H1 (cell line): ENCODE data around the gene CHD9. TPM values are rescaled to one million over a fixed set of nuclear protein-coding genes. Genes with fewer than 3 reads are reported as not detected.
A peak's percentile ranks its signal among the peaks of the same experiment; 100 is the strongest.

Experiments
- CTCF ChIA-PET: fragments of 300-600 bp; sonication (Branson Sonifier 250); formaldehyde crosslinking; loops from one replicate; lab custom pipeline; 2021; ENCODE audit not compliant: partially characterized antibody; lab: Charles Lee
- POLR2A ChIA-PET: fragments of 300-600 bp; sonication (Branson Sonifier 250); formaldehyde crosslinking; loops from one replicate; lab custom pipeline; 2021; ENCODE audit warnings: inconsistent platforms; ENCODE audit not compliant: partially characterized antibody; lab: Charles Lee
- DNase-seq, 2 experiments: peaks; one replicate each; pipeline versions ENCODE4 v3.0.0 to v3.0.0-alpha.2; 2010 to 2022; ENCODE audit warnings: low spot score in 2 of 2, low read depth in 1 of 2, mixed read lengths in 1 of 2
- FAIRE-seq: peaks from 2 replicates; lab custom pipeline; 2011; peaks lifted over from hg19 to GRCh38; lab: Jason Lieb, UNC
- H2AFZ ChIP-seq: 2 replicates; pipeline ENCODE4 v1.8.1; 2012; ENCODE audit warnings: low read length, inconsistent platforms
- H2AK5ac ChIP-seq: 2 replicates; pipeline ENCODE4 v1.6.1; 2013; ENCODE audit warnings: low read depth, low read length
- H2BK120ac ChIP-seq: replicated peaks from 2 replicates; pipeline ENCODE3; 2013; ENCODE audit warnings: low read depth, low read length, inconsistent platforms
- H2BK12ac ChIP-seq: 2 replicates; pipeline ENCODE4 v1.6.1; 2013; ENCODE audit warnings: low read depth, low read length
- H2BK15ac ChIP-seq: 2 replicates; pipeline ENCODE4 v1.6.1; 2013; ENCODE audit warnings: low read length
- H2BK20ac ChIP-seq: 2 replicates; pipeline ENCODE4 v1.6.1; 2013; ENCODE audit warnings: low read length
- H2BK5ac ChIP-seq: 2 replicates; pipeline ENCODE4 v1.6.1; 2013; ENCODE audit warnings: low read depth, low read length
- H3K14ac ChIP-seq: 2 replicates; pipeline ENCODE4 v1.6.1; 2013; ENCODE audit warnings: inconsistent platforms; ENCODE audit not compliant: insufficient read length
- H3K18ac ChIP-seq: 2 replicates; pipeline ENCODE4 v1.6.1; 2013; ENCODE audit warnings: low read length; ENCODE audit errors: extremely low read depth
- H3K23ac ChIP-seq: 2 replicates; pipeline ENCODE4 v1.6.1; 2013; ENCODE audit warnings: inconsistent platforms; ENCODE audit not compliant: insufficient read length
- H3K23me2 ChIP-seq: 2 replicates; pipeline ENCODE4 v1.6.1; 2013; ENCODE audit warnings: low read depth, low read length
- H3K27ac ChIP-seq: 2 replicates; pipeline ENCODE4 v1.6.1; 2011; ENCODE audit warnings: low read depth, low read length, inconsistent platforms
- H3K27me3 ChIP-seq, 4 experiments: replicated peaks in 1 of 4; 1 replicate in 1 of 4; 2 replicates in 3 of 4; pipeline versions ENCODE4 v1.6.1 to v1.8.1; 2011 to 2013; ENCODE audit warnings: low read length in 3 of 4, mild to moderate bottlenecking in 3 of 4, inconsistent platforms in 2 of 4, mixed read lengths in 2 of 4, moderate library complexity in 1 of 4; ENCODE audit not compliant: control insufficient read depth in 3 of 4, insufficient read depth in 3 of 4; ENCODE audit errors: extremely low read depth in 1 of 4
- H3K36me3 ChIP-seq, 4 experiments: 2 replicates each; pipeline versions ENCODE4 v1.6.1 to v1.8.1; 2011 to 2013; ENCODE audit warnings: mild to moderate bottlenecking in 4 of 4, low read length in 3 of 4, moderate library complexity in 2 of 4, control low read depth in 1 of 4, inconsistent platforms in 1 of 4; ENCODE audit not compliant: insufficient read depth in 4 of 4, control insufficient read depth in 2 of 4
- H3K4ac ChIP-seq: replicated peaks from 2 replicates; pipeline ENCODE3; 2013; ENCODE audit warnings: low read length, low read depth, mixed read lengths, inconsistent platforms; ENCODE audit not compliant: insufficient read length
- H3K4me1 ChIP-seq, 4 experiments: replicated peaks in 1 of 4; 1 replicate in 1 of 4; 2 replicates in 3 of 4; pipeline versions ENCODE4 v1.6.1 to v1.8.1; 2011 to 2013; ENCODE audit warnings: low read length in 3 of 4, inconsistent platforms in 2 of 4, mixed read lengths in 1 of 4; ENCODE audit not compliant: insufficient read depth in 4 of 4, control insufficient read depth in 3 of 4
- H3K4me2 ChIP-seq, 2 experiments: 2 replicates each; pipeline versions ENCODE4 v1.6.1 to v1.8.1; 2011 to 2013; ENCODE audit warnings: low read depth in 2 of 2, low read length in 2 of 2, control low read depth in 1 of 2, inconsistent platforms in 1 of 2, mild to moderate bottlenecking in 1 of 2; ENCODE audit not compliant: insufficient read depth in 1 of 2
- H3K4me3 ChIP-seq, 4 experiments: fragments of 200-600, 300-600 bp in 1 of 4; sonication (generic), shearing (Covaris generic), sonication (Bioruptor Twin) in 1 of 4; 2 replicates each; pipeline versions ENCODE4 v1.5.1 to v1.8.1; 2011 to 2016; ENCODE audit warnings: low read length in 4 of 4, low read depth in 3 of 4, control low read depth in 2 of 4, inconsistent platforms in 2 of 4, mild to moderate bottlenecking in 2 of 4, mixed read lengths in 1 of 4, moderate library complexity in 1 of 4; ENCODE audit not compliant: insufficient read depth in 2 of 4; ENCODE audit errors: extremely low read depth in 1 of 4
- H3K56ac ChIP-seq: replicated peaks from 2 replicates; pipeline ENCODE3; 2013; ENCODE audit warnings: low read depth, mild to moderate bottlenecking, mixed read lengths, low read length, inconsistent platforms; ENCODE audit not compliant: insufficient read length
- H3K79me1 ChIP-seq: 2 replicates; pipeline ENCODE4 v1.6.1; 2013; ENCODE audit warnings: low read depth, low read length, control low read depth
- H3K79me2 ChIP-seq, 2 experiments: 2 replicates each; pipeline versions ENCODE4 v1.6.1 to v1.8.1; 2012 to 2013; ENCODE audit warnings: low read length in 2 of 2, mild to moderate bottlenecking in 2 of 2, inconsistent platforms in 1 of 2; ENCODE audit not compliant: insufficient read depth in 2 of 2, control insufficient read depth in 1 of 2
- H3K9ac ChIP-seq, 4 experiments: replicated peaks in 1 of 4; 1 replicate in 1 of 4; 2 replicates in 3 of 4; pipeline versions ENCODE4 v1.6.1 to v1.8.1; 2011 to 2013; ENCODE audit warnings: low read depth in 3 of 4, low read length in 3 of 4, control low read depth in 2 of 4, mild to moderate bottlenecking in 2 of 4, moderate library complexity in 2 of 4, inconsistent platforms in 1 of 4; ENCODE audit errors: extremely low read depth in 1 of 4
- H3K9me3 ChIP-seq, 2 experiments: 2 replicates each; pipeline versions ENCODE4 v1.6.1 to v1.8.1; 2012 to 2013; ENCODE audit warnings: mild to moderate bottlenecking in 2 of 2, moderate library complexity in 2 of 2, control low read depth in 1 of 2, inconsistent platforms in 1 of 2, low read depth in 1 of 2, low read length in 1 of 2, mixed read lengths in 1 of 2; ENCODE audit not compliant: insufficient read depth in 2 of 2
- H4K20me1 ChIP-seq, 2 experiments: replicated peaks in 1 of 2; 2 replicates each; pipeline versions ENCODE3 to v1.8.1; 2011 to 2013; ENCODE audit warnings: inconsistent platforms in 2 of 2, low read length in 2 of 2, mild to moderate bottlenecking in 1 of 2; ENCODE audit not compliant: insufficient read depth in 2 of 2, control insufficient read depth in 1 of 2
- H4K5ac ChIP-seq: 2 replicates; pipeline ENCODE4 v1.6.1; 2013; ENCODE audit warnings: low read length, low read depth, mixed read lengths, inconsistent platforms; ENCODE audit not compliant: insufficient read length
- H4K8ac ChIP-seq: 2 replicates; pipeline ENCODE4 v1.8.0; 2013; ENCODE audit warnings: mild to moderate bottlenecking, moderate library complexity, low read length, inconsistent platforms; ENCODE audit not compliant: insufficient read depth; ENCODE audit errors: extremely low read depth
- H4K91ac ChIP-seq: replicated peaks from 2 replicates; pipeline ENCODE3; 2013; ENCODE audit warnings: low read length, mixed read lengths, inconsistent platforms; ENCODE audit not compliant: insufficient read length
- ASH2L ChIP-seq: fragments of 200-600, 300-600 bp; sonication (generic); IDR thresholded peaks from one replicate; pipeline ENCODE4 v1.7.1; 2017; ENCODE audit warnings: low read length
- MAFK ChIP-seq: IDR thresholded peaks from 2 replicates; pipeline ENCODE4 v1.6.1; 2012; ENCODE audit warnings: low read depth, mild to moderate bottlenecking, improper control_type of control experiment, low read length
- SIN3A ChIP-seq, 2 experiments: IDR thresholded peaks in 1 of 2; conservative IDR thresholded peaks in 1 of 2; 2 replicates each; pipeline ENCODE4 v1.6.1; 2011 to 2012; ENCODE audit warnings: low read length in 2 of 2, improper control_type of control experiment in 1 of 2, low read depth in 1 of 2, mild to moderate bottlenecking in 1 of 2
- SP1 ChIP-seq: IDR thresholded peaks from 2 replicates; pipeline ENCODE4 v1.6.1; 2011; ENCODE audit warnings: low read depth, low read length
- SUZ12 ChIP-seq: fragments of 200-600 bp; sonication (generic); IDR thresholded peaks from 2 replicates; pipeline ENCODE4 v1.6.1; 2012; ENCODE audit warnings: mild to moderate bottlenecking, inconsistent platforms, low read length, moderate library complexity, mixed read lengths
- WGBS, 2 experiments: shearing (Covaris generic) in 1 of 2; methylation state at CpG; one replicate each; pipeline versions ENCODE4 v1.1.6 to v1.1.7; 2013 to 2015; ENCODE audit warnings: low lambda C conversion rate in 2 of 2, mixed read lengths in 2 of 2, inconsistent platforms in 1 of 2, low coverage in 1 of 2, missing lambda C conversion rate in 1 of 2; ENCODE audit not compliant: insufficient replicate concordance in 2 of 2, insufficient coverage in 1 of 2, insufficient read length in 1 of 2; ENCODE audit errors: extremely low coverage in 1 of 2, missing lambda C conversion rate in 1 of 2; 5-methylcytosine and 5-hydroxymethylcytosine counted together
- polyA plus RNA-seq, 7 experiments: library from polyadenylated mRNA; depleted of rRNA in 3 of 7; stranded (reverse) in 5 of 7; unstranded in 2 of 7; fragments of >200 nt in 5 of 7; fragments of 200-250 nt in 2 of 7; gene quantifications; 1 replicate in 5 of 7; 2 replicates in 1 of 7; 4 replicates in 1 of 7; pipeline versions ENCODE4 v1.2.1 to v1.2.3, GENCODE V29; 2011 to 2013; ENCODE audit warnings: missing spikeins in 2 of 7, mixed read lengths in 2 of 7
- total RNA-seq: library from RNA; stranded (reverse); fragmentation: NEBNext Ultra II Directional; extraction: Animal tissue kit (Norgen Biotek cat#: 25700); gene quantifications from 2 replicates; pipeline ENCODE4 v1.2.1, GENCODE V29; 2021

Gene CHD9
- total and polyA plus RNA-seq, 2 of the 8 experiments (the other 6 are each of a cell fraction or from before 2014, with no cell fraction given): 9.9 to 32.4 TPM

GRCh38 chr16:53055541-53056391 is 975 bp downstream of the CHD9 start:
- H3K79me1 ChIP-seq: peaks cover 11% of the 10 kb centered on the region; the same call in 1 of the 2 replicates
- POLR2A ChIA-PET: interaction anchor here (0.7 to 3.2 kb wide), 10 partner anchors 10 to 152 kb away, joined by 3 to 21 read pairs (median 6); no protein-coding TSS in a partner anchor
- DNase-seq (peak in 1 of 2 experiments; percentile 61), FAIRE-seq (no peak)
- H2BK20ac ChIP-seq: 0 out of 2 replicates have a peak overlapping the region, but pooled peaks have one; percentile 48
- H3K9me3 ChIP-seq: no peaks in the 10 kb centered on the region
- no peak overlapping the region for H3K4ac ChIP-seq
- peaks cover 6 to 9% (median 8%) of the 10 kb centered on the region in 4 experiments; a peak in 5 of 7 replicates for H3K4me1 ChIP-seq
- H3K27ac ChIP-seq: no peak overlapping the region
- H4K91ac ChIP-seq: peak overlapping the region; percentile 88
- no peak overlapping the region; a peak in 1 of 7 replicates for H3K9ac ChIP-seq
- H3K4me2 ChIP-seq: peak overlapping the region; percentile 82 to 85
- peak overlapping the region; percentile 78; the same call in 1 of the 2 replicates for H2BK12ac ChIP-seq
- H3K23me2 ChIP-seq: peaks cover 7% of the 10 kb centered on the region; the same call in 1 of the 2 replicates
- peak overlapping the region; percentile 54; the same call in 1 of the 2 replicates for H2AK5ac ChIP-seq
- peak overlapping the region; percentile 26; the same call in 1 of the 2 replicates for H3K18ac ChIP-seq
- H2BK5ac ChIP-seq: peak overlapping the region; percentile 82; the same call in 1 of the 2 replicates
- H3K56ac ChIP-seq: no peak overlapping the region
- no peak overlapping the region for H3K14ac ChIP-seq
- peak overlapping the region; percentile 34 to 68 (median 60) for H3K4me3 ChIP-seq
- 0 out of 2 replicates have a peak overlapping the region, but pooled peaks have one; percentile 8 for H2AFZ ChIP-seq
- no peaks in the 10 kb centered on the region for H4K20me1 ChIP-seq
- CTCF ChIA-PET: interaction anchor here (0.6 to 4.1 kb wide), 24 partner anchors 9 to 202 kb away, joined by 3 to 21 read pairs (median 6); no protein-coding TSS in a partner anchor
- H3K23ac ChIP-seq: no peak overlapping the region
- H3K36me3 ChIP-seq: no peaks in the 10 kb centered on the region
- TF ChIP-seq ASH2L (no peak), SIN3A (conservative IDR thresholded peaks at IDR 0.05 in 1 of 2, IDR thresholded peaks at IDR 0.05 in 1 of 2; ENCODE audit: low read depth in 1 of 2, low read length in 2 of 2) (peak; percentile 22 to 76; a peak in 1 of 4 replicates), SP1 (0 out of 2 replicates have a peak, but pooled peaks have one; percentile 11), SUZ12 (no peak), MAFK (no peak)
- WGBS, 2 experiments: 49% methylated on average over 10 of the region's 10 CpGs; no CpG with 5 or more reads in 1 of the 2 experiments
- H2BK120ac ChIP-seq: peak overlapping the region; percentile 21
- H4K5ac ChIP-seq: no peak overlapping the region
- H3K27me3 ChIP-seq: no peaks in the 10 kb centered on the region; a peak in 1 of 7 replicates
- H3K79me2 ChIP-seq: peaks cover 0 to 41% of the 10 kb centered on the region in 2 experiments; a peak in 2 of 4 replicates
- no peak overlapping the region for H4K8ac ChIP-seq
- no peak overlapping the region for H2BK15ac ChIP-seq
